Measurements from ENCODE around the gene WDR18.

WDR18 gene, protein sequence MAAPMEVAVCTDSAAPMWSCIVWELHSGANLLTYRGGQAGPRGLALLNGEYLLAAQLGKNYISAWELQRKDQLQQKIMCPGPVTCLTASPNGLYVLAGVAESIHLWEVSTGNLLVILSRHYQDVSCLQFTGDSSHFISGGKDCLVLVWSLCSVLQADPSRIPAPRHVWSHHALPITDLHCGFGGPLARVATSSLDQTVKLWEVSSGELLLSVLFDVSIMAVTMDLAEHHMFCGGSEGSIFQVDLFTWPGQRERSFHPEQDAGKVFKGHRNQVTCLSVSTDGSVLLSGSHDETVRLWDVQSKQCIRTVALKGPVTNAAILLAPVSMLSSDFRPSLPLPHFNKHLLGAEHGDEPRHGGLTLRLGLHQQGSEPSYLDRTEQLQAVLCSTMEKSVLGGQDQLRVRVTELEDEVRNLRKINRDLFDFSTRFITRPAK

DNA sequence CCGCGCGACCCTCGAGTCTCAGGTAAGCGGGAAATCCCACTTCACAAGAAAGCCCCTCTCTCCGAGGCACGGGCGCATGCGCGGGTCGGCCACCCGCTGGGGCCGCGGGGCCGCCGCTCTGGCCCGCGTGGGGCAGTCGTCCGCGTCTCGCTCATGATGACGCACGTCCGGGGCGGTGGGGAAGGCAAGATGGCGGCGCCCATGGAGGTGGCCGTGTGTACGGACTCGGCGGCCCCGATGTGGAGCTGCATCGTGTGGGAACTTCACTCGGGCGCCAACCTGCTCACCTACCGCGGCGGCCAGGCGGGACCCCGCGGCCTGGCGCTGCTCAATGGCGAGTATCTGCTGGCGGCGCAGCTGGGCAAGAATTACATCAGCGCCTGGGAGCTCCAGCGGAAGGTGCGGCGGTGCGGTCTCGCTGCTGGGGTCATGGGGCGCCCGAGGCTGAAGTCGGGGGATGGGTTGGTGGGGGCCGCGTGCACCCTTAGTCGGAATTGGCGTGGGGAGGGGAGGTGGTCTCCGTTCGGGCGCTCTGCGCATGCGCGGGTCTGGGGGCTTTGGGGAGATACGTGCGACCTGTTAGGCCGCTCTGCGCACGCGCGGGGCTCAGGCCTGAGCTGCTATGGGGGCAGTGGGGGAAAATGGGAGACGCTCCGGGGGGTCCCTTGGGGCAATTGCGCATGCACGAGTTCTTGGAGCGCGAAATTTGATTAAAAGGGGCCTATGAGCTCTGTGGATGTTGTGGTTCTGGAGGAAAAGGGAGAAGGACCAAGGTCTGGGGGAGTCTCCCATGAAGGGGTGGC, at the start of gene WDR18:
Gene WDR18 (plus strand): TSS at position 181 of the 803 bp plus-strand sequence. CDS start 9 bp downstream, at position 190.
- DNase-seq (ENCODE audit: low read depth in 2 of 2, low spot score in 1 of 2) = peak; percentile 79 to 83

GRCh38 chr19:934865-935479, 49.2 kb upstream of the WDR18 start:
- no peak for DNase-seq (ENCODE audit: low read depth in 2 of 2, low spot score in 1 of 2)

GRCh38 chr19:936175-936546, 48.0 kb upstream of the WDR18 start:
- DNase-seq (ENCODE audit: low read depth in 2 of 2, low spot score in 1 of 2) = no peak

DNA sequence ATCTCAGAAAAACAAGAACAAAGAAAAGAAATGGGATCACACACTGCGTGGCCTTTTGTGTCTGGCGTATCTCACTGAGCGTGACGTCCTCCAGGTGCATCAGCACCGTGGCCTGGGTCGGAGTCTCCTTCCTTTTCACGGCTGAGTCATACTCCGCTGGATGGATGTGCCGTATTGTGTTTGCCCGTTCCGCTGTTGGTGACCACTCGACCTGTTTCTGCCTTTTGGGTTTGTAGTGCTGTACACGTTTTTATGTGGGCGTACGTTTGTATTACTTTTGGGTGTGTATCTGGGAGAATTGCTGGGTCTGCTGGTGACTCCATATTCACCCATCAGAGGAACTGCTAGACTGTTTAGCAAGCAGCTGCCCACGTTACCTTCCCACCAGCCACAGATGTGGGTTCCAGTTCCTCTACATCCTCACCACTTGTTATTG, 46.9 kb upstream of the WDR18 start:
- DNase-seq (ENCODE audit: low read depth in 2 of 2, low spot score in 1 of 2) = no peak

DNA sequence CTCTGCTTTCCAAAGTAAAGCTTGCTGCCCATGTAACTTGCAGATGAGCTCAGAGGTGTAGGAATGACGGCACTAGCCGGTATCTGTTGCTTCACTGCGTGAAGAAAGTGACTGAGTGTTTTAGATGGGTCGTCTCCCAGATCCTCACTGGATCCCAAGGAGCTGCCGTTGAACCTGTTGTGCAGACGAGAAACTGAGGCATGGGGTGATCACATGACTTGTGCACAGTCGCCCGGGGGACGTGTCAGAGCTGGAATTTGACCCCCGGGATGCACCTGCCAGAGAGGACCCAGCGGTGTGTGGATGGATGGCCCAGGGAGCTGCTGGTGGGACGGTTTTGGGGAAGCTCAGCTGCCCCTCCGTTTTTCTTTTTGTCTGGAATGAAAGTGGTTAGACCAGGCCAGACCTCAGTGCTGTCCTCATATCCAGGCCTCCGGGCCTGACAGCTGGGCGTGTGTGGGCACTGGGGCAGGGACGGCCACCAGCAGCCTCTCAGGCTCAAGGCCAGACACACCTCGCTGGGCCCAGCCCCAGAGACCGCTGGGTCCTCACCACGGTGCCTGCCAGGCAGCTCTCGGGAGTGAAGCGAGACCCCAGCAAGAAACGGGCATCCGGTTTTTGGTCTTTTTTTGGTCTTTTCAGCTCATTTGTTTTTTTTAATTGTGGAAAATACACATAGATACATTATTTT, 45.8 kb upstream of the WDR18 start:
- DNase-seq (ENCODE audit: low read depth in 2 of 2, low spot score in 1 of 2) = no peak

GRCh38 chr19:939439-939838, 44.7 kb upstream of the WDR18 start:
- no peak for DNase-seq (ENCODE audit: low read depth in 2 of 2, low spot score in 1 of 2)

- no peak for DNase-seq (ENCODE audit: low read depth in 2 of 2, low spot score in 1 of 2)
Observed at GRCh38 chr19:939922-940321, 44.2 kb upstream of the WDR18 start.

GRCh38 chr19:940591-941291, 43.4 kb upstream of the WDR18 start:
- peak in 1 of 2 donors; percentile 49 for DNase-seq (ENCODE audit: low read depth in 2 of 2, low spot score in 1 of 2)

DNA sequence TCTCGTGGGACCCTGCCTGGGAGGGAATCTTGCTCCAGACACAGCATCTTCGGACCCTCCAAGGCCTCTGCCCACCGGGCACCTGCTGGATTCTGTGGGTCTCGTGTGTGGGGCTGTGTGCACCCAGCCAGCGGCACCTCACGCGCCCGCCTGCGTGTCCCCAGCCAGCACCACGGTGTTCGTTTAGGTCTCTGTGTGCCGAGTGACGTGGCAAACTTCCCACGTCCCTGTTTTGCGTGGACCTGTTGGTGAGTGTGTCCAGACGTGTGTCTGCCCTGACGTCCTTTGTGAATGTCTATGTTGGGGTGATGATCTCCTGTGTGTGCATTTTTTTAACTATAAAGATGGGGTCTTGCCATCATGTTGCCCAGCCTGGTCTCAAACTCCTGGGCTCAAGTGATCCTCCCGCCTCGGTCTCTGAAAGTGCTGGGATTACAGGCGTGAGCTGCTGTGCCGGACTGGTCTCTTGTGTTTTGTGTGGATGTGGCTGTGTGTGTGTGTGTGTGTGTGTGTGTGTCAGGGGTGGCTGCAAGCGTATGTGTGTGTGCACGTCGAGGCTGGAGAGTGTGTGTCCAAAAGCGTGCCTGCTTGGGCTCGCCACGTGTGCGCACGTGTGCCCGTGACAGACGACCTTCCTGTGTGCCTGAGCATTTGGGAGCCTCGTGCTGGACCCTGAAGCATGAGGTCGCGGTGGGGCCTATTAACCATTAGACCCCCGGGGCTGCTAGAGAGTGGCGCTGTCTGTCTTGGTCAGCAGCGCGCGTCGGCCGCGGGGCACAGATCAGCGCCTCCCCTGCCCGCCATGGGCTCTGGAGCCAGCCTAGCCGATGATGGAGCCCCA, 42.6 kb upstream of the WDR18 start:
- DNase-seq (ENCODE audit: low read depth in 2 of 2, low spot score in 1 of 2) = no peak

- no peak for DNase-seq (ENCODE audit: low read depth in 2 of 2, low spot score in 1 of 2)
Observed at GRCh38 chr19:942133-942645, 42.0 kb upstream of the WDR18 start.

DNA sequence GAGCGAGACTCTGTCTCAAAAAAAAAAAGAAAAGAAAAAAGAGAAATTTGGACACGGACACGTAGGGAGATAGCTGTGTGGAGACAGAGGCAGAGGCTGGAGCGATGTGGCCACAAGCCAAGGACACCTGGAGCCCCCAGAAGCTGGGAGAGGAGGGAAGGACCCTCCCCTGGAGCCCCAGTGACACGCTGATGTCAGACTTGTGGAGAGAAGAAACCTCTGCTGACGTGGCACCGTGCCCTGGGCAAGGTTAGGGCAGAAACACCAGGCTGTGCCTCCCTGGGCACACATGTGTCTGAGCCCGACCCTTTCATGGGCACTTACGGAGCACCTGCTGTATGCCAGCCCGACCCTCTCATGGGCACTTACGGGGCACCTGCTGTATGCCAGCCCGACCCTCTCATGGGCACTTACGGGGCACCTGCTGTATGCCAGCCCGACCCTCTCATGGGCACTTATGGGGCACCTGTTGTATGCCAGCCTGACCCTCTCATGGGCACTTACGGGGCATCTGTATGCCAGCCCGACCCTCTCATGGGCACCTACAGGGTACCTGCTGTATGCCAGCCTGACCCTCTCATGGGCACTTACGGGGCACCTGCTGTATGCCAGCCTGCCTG, 40.5 kb upstream of the WDR18 start:
- DNase-seq (ENCODE audit: low read depth in 2 of 2, low spot score in 1 of 2) = no peak

DNA sequence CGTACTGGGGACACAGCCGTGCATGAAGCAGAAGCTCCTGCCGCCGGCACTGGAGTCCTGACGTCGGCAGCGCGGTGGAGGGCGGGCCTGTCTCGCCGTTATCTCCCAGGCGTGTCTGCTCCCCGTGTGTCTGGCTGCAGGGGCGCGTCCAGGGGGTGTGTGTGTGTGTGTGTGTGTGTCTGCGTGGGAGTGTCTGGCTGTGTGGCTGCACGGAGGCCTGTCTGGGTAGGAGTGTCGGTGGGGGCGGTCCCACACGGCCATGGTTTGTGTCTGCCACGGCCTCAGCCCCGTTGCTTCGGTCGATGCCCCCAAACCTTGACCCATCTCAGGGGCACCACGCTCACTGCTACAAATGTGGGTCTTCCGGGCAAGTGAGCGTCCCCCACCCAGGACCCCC, 40.0 kb upstream of the WDR18 start:
- DNase-seq (ENCODE audit: low read depth in 2 of 2, low spot score in 1 of 2) = no peak

DNA sequence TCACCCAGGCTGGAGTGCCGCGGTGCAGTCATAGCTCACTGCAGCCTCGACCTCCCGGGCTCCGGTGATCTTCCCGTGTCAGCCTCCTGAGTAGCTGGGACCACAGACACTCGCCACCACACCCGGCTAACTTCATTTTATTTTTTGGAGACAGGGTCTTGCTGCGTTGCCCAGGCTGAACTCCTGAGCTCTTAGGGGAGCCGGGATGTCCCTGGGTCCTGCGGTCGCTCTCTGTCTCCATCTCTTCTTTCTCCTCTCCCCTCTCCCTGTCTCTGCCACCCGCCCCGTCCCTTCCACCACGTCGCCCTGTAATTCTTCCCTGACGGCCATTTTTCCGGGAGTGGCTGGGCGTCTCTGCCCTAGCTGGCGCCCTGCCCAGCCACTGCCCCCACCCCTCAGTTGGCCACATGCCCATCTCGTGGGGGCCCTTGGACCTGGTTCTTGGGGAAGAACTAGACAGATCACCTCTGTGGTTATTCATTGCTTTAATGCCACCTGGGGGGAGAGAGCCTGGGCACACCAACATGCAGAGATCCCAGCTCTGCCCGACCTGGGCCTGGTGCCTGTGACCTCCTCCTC, 39.4 kb upstream of the WDR18 start:
- no peak for DNase-seq (ENCODE audit: low read depth in 2 of 2, low spot score in 1 of 2)

DNA sequence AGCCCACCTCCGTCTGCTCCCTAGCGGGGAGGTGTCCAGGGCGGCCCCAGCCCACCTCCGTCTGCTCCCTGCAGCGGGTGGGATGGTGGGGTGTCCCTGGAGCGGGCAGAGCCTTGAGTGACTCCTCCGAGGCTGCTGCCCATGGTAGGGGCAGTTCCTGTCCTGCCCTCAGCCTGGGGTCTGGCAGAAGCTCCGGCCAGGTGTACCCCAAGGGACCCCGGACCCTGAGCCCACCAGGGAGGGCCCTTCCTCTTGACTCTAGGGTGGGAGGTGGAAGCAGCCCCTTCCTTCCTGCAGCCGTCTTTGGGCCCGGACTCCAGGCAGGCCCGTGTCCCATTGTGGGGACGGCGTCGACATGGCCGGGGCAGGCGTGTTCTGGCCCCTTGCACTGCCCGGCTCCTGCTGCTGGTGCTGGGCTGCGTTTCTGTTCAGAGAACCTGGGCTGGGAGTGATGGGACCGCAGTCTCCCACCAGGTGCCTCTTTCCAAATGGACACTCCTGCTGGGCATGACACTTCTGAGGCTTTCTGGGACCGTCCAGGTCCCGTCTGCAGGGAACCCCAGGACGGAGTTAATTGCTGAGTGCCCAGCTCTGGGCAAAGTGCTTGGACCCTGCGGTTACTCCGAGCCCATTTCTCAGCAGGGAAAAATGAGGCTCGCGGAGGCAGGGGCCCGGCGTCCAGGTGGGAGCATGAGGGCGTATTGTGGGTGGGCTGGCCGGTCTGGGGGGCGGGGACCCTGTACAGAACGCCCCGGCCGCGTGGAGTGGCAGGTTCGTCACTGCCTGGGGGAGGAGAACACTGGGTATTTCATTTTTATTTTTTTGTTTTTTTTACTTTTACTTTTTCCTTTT, 38.5 kb upstream of the WDR18 start:
- no peak for DNase-seq (ENCODE audit: low read depth in 2 of 2, low spot score in 1 of 2)

DNA sequence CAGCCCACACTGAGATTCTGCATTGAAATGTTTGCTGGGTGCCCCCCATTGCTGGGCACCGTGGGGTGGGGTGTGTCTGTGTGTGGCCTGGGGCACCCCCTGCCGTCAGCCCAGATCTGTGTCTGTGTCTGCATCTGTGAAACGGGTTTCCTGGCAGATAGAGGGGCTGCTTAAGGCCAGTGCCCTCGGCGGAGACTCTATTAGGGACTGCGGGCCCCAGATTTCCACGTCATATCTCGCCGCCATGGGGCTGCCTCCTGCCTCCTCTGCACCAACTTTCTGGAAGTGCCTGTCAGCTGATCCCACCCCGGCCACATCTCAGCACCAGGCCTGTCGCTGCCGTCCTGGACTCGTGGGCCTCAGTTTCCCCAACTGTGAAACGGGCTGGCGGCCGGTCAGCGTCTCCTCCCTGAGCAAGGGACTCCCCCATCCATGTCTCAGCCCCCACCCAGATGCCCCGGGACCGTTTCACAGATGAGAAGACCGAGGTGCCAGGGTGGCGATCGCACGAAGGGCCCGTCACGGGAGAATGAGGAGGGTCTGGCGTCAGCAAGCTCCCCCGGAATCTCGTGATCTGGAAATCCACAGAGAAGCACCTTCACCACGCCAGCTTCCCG, 36.9 kb upstream of the WDR18 start:
- no peak for DNase-seq (ENCODE audit: low read depth in 2 of 2, low spot score in 1 of 2)

DNA sequence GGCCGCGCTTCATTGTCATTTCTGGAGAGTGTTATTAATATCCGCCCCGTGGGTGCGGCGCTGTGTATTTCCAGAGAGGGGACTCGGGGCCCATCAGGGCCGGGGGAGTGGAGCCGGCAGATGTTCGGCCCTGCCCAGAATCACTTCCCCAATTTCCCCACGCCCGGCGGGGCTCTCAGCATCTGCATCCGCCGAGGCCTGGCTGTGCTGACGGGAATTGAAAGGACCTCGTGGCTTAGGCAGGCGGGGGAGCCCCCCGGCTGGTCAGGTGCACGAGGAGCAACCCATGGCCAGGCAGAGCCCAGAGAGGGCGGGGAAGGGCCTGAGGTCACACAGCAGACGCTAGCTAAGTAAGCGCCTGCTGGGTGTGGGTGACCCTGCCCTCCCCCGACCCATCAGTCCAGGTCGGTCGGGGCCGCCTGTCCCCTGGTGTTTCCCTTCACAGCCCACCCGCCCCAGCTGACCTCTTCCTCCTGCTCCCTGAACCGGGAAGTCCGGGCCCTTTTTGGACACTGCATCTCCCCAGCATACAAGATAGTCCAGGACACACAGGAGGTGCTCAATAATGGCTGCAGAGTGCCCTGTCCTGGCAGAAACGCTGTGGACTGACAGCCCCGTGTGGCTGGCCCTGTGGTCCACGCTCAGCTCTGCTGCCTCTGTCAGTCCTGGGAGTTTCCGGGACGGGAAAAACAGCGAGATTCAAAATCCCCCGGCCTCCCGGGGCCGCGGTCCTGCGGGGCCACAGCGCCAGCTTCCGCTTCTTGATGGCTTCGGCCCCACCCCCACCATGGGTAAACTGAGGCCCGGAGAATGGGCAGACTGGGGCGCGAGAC, 36.2 kb upstream of the WDR18 start:
- no peak for DNase-seq (ENCODE audit: low read depth in 2 of 2, low spot score in 1 of 2)

Data from stimulated activated CD8-positive, alpha-beta memory T cell treated with anti-CD3 and anti-CD28 coated beads, Interleukin-4, amount 100 ng/mL, for 1 hour (primary cell).